AG08396 (cell line): Measurements from ENCODE around the gene OOSP2.

Source experiments
- DNase-seq: peaks from one replicate; pipeline ENCODE4 v3.0.0; 2012; ENCODE audit warnings: low spot score, mixed read lengths

Gene OOSP2

DNA sequence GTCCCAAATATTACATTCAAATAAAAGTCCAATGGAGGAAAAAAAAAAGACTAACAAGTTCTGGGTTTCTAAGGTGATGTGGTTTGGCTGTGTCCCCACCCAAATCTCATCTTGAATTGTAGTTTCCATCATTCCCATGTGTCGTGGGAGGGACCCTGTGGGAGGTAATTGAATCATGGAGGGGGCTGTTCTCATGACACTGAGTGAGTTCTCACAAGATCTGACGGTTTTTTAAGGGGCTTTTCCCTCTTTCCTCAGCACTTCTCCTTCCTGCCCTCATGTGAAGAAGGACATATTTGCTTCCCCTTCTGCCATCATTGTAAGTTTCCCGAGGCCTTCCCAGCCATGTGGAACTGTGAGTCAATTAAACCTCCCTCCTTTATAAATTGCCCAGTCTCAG is 40.3 kb downstream of the OOSP2 start:
- DNase-seq = no peak

DNA sequence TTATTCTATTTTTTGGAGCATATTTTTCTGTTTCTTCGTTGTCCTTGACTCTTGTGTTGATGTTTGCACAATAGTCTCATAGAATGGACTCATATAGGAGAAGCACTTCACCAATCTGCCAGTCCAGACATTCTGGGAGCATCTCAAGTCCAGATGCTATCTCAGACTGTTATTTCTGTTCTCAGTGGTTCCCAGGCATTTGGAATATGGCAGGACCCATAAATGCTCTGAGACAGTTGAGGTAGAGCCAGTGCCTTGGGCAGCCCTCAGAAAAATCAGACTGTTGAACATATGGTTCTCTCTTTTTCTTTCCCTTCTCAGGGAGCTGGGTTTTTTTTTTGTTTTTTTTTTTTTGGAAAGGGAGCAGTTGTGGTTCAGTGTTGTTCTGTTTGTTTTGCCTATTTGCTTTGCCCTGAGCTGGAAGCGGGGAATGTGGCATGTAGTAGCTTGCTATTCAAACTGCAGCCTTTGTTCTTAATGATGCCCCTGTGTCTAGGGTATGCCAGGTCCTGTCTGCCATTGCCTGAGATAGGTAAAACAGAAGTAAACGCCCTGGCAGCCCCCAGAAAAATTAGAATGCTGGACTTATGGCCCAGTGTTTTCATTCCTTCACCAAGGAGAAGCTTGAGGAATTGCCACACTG is 44.5 kb downstream of the OOSP2 start:
- no peak for DNase-seq

DNA sequence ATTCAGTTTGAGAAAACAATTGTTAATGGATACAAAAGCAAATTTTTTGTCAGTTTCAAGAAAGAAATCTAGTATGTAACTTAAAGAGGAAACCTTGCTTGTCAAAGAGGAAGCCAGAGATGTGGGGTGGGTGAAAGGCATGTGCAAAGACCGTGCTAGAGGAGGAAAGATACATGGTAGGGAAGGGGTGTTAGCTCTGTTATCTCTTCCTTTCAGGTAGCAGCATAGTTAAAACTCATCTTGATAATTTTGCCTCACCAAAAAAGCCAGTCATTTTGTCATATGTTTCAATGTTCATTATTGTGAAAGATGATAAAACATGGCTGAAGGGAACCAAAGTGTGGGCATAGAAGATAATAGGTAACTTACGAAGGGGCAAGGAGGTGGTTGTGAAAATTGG is 45.7 kb downstream of the OOSP2 start:
- no peak for DNase-seq

DNA sequence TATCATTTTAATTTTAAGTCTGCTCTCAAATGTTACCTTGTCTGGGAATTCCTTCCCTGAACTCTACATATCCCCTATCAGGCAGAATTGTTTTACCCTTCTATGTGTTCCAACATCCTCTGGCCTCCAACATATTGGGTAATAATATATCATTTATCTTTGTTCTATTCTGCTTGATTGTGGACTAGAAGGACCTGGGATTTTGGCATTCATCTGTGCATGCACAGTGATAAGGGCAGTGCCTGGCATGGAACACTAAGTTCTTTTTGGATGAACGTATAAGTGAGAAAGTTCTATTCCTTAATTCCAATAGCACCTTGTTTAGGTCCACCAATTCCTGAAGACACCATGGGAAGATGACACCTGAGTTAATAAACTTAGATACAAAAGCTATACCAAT is 47.0 kb downstream of the OOSP2 start:
- DNase-seq = no peak

DNA sequence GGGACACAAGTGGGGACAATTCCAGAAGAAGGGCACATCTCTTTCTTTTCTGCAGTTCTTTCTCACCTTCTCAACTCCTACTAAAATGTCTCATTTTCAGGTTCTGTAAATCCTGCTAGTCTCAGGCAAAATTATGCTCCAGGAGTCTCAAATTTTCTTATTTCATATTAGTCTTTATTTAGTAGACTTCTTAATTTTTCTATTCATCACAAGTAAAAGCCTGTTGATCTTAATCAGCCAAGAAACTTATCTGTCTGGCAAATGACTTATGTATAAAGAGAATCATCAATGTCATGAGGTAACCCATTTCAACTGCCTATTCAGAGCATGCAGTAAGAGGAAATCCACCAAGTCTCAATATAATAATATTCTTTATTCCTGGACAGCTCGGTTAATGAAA is 48.2 kb downstream of the OOSP2 start, which contains the start of gene MS4A2:
MS4A2 (plus strand) TSS at position 301 of the 400 bp plus-strand sequence. CDS start 102 bp downstream, outside the sequence.
- no peak for DNase-seq

DNA sequence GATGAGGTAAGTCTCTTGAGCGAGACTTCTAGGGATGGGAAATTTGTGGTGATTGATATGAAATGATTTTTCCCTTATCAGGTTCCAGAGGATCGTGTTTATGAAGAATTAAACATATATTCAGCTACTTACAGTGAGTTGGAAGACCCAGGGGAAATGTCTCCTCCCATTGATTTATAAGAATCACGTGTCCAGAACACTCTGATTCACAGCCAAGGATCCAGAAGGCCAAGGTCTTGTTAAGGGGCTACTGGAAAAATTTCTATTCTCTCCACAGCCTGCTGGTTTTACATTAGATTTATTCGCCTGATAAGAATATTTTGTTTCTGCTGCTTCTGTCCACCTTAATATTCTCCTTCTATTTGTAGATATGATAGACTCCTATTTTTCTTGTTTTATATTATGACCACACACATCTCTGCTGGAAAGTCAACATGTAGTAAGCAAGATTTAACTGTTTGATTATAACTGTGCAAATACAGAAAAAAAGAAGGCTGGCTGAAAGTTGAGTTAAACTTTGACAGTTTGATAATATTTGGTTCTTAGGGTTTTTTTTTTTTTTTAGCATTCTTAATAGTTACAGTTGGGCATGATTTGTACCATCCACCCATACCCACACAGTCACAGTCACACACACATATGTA is 55.4 kb downstream of the OOSP2 start:
- no peak for DNase-seq

DNA sequence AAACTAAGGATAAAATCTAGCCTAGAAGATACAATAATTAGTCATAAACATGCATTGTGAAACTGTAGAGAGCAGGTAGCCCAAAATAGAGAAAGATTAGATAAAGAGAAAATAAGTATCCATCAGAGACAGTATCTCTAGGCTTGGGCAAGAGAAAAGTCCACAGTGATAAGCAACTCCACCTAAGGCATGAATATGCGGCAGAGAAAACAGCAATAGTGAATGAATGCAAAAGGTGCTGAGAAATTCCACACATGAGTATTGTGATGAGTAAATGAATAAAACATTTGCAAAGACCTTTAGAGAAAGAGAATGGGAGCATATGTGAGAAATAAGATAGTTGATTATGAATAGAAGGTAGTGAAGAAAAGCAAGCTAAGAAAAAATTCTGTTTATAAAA is 57.0 kb downstream of the OOSP2 start:
- DNase-seq = no peak
